MM.1S (cell line): ENCODE data around the gene RALY.

Experiments
- CTCF ChIP-seq: fragments of 300-600 bp; sonication (generic); IDR thresholded peaks from 2 replicates; pipeline ENCODE4 v1.5.1; 2016; ENCODE audit warnings: antibody characterized with exemption, low read length, mixed read lengths
- EZH2 ChIP-seq: fragments of 300-600 bp; sonication (generic); optimal IDR thresholded peaks from 2 replicates; pipeline ENCODE3; 2017; ENCODE audit warnings: low read depth, mild to moderate bottlenecking, antibody characterized with exemption, low read length, mixed read lengths

GRCh38 chr20:34069341-34070078 lies 75.8 kb downstream of the RALY start:
- TF ChIP-seq CTCF (peak; percentile 70), EZH2 (no peak)
